OCI-LY7 (cell line): ENCODE results near the gene VARS2.

ENCODE experiments used
- CTCF ChIP-seq: fragments of 200-600 bp; sonication (generic); conservative IDR thresholded peaks from 2 replicates; pipeline ENCODE4 v1.5.1; 2014; ENCODE audit warnings: mild to moderate bottlenecking, antibody characterized with exemption, low read length, moderate library complexity, mixed read lengths
- EZH2phosphoT487 ChIP-seq: fragments of 200-600 bp; sonication (generic); IDR thresholded peaks from 2 replicates; pipeline ENCODE4 v1.6.1; 2018; ENCODE audit warnings: low read depth, borderline replicate concordance, mild to moderate bottlenecking, mixed run types, antibody characterized with exemption, low read length, moderate library complexity, mixed read lengths

DNA sequence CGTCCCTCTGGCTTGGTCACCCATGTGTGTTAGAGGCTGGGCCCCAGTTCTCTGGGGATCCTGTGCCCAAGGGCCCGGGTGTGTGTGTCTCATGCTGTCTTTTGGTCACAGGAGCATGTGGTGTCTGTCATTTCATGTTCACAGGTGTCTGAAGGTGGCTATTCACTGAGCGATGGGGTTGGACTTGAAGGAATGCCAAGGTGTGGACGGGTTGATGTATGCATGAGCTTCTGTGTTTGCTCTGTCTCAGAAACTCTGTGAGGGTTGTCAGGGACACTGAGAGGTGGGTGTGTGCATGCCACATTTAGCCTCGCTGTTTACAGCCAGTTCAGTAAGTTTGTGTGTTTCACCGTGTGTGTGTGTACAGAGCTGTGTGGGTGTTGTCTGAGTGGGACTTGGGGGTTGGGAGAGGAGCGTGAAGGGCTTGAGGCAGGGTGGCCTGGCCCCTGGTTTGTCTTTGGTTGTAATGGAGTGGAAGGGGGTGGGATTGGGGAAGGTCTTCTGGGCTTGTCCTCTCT, 28.5 kb upstream of the VARS2 start:
- TF ChIP-seq EZH2phosphoT487 (no peak), CTCF (no peak)
